GM21390 (cell line): ENCODE results near the gene USPL1.

ENCODE experiments used
- ATAC-seq: cut with Tn5 transposase; IDR thresholded peaks from one replicate; pipeline ENCODE4 v1.9.1; 2021; ENCODE audit not compliant: unreplicated experiment

Gene USPL1

DNA sequence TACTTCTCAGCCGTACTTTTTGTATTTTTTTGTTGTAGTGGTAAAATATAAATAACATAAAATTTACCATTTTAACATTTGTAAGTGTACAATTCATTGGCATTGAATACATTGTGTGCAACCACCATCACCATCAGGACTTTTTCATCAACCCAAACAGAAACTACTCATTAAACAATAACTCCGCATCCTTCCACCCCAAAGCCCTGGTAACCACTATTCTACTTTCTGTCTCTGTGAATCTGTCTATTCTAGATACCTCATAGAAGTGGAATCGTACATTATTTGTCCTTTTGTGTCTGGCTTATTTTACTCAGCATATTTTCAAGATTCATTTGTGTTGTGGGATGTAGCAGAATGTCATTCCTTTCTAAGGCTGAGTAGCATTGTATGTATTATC is 38.5 kb downstream of the USPL1 start:
- no peak for ATAC-seq

DNA sequence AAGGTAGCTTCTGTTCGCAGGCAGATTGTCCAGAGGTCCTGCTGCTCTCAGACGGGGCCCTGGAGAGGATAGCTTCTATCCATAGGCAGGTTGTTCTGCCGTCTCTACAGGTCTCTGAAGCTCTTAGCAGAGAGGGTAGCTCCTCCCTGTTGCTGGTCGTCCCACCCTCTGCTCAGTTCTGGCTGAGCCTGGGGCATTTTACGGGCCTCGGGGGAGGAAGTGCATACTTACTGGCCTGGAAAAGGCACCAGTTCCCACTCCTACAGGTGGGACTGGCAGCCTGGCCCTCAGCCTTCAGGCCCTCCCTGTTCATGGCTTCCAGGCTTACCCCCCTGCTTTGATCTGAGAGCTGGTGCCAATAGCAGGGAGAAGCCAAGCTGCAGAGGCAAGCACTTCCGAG is 42.3 kb downstream of the USPL1 start:
- ATAC-seq, result no peak

DNA sequence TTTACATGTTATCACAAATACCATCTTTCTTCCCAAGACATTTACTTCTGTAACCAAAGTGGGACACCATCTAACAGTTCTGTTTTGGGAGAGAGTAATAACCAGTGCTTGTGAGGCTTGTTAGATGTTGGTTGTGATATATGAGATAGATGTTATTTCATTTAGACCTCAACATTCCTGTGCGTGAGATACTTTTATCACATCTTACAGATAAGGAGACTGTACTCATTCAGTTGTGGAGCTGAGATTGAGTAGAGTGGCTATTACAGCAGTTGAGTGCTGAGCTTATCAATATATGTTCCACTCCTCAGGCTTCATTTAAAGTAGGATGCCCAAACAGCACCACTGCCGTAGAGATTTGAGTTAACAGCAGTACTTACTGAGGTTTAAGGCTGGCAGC is 43.1 kb downstream of the USPL1 start:
- ATAC-seq, result no peak

DNA sequence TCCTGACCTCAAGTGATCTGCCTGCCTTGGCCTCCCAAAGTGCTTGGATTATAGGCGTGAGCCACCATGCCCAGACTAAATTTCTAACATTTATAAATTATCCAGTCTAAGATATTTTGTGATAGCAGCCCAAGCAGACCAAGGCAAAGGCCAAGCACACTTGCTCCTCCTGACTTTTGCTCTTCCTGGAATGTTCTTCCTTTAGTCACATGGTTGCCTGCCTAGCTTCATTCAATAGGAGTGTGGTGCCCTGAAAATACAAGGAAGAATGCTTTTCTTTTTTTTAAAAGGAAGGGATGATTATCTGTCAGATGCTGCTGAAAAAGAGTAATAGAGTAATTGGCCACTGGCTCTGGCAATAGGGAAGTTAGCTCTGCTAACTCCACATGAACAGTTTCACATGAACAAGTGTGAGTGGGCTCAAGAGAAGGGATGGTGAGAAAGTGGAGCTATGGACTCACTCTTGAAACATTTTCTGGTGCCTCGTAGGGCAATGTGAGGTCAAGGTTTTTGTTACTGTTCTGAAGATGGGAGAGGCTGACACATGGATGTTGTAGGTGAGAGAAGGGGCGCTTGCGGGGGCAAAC is 47.1 kb downstream of the USPL1 start:
- no peak for ATAC-seq

DNA sequence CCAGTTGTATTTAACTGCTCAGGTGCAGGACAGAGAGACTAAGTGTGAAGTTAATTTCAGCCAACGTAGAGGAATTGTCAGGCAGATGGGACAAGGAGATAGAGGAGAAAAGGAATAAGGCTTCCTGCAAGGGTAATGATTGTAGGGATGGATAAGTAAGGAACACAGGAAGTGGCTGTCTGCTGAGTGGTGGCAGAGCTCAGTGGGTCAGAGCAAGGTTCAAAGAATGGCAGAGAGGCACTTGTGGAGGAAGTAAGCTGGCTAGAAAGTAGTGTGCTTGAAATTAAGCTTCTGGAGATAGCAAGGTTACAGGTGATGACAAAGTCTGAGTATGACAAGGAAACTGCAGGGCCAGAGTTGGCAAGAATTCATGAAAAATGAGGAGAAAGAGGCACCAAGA is 47.9 kb downstream of the USPL1 start:
- ATAC-seq, result no peak

DNA sequence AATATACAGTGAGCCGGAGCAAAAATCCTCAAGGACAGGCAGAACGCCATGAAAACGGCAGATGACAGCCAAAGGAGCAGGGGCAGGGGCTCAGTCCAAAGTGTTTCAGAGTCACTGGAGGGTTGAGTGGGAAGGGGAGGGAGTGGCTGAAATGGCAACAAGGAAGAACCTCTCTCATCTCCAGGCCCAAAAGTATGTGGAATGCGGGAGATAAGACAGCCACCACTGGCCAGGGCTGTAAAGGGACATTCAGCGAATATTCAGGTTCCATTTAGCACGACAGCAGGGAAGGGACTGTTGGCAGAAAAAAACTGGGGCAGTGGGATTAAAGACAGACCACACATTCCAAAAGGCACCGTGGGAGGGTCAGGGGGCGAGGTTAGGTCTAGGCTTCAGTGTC is 48.4 kb downstream of the USPL1 start:
- ATAC-seq, result no peak

DNA sequence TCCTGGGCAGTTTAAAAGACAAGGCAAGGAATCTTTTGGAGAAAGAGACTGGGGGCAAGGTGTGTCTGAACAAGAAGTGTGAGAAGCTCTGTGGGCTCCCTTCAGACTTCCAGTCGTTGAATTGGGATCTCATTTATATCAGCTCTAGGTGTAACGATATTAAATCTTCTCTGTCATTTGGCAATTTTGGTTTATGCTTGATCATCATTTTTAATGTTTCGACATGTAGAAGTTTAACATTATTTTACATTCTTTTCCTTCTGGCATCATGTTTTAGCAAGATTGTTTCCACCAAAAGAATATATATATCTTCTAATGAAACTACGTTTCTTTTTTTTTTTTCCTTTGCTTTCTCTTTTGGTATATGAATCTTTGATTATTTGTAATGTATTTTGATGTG is 49.3 kb downstream of the USPL1 start:
- ATAC-seq, result no peak

DNA sequence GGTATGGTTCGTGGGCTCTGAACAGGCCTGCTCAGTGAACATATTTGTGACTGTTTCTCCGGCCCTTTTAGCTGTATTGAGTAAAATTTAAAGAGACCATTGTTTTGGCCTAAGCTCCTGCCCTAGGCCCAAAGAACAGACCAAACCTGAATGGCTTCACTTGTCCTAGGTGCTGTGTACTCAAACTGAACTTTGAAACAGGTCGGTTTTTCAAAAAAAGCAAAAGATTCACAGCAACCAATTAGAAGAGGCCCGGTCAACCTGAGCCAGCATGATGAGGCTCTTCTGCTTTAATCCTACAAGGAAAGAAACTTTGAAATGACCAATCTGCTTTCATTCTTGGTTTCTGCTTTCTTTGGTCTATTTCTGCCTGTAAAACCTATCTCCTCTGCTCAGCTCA is 50.6 kb downstream of the USPL1 start:
- ATAC-seq, result no peak

DNA sequence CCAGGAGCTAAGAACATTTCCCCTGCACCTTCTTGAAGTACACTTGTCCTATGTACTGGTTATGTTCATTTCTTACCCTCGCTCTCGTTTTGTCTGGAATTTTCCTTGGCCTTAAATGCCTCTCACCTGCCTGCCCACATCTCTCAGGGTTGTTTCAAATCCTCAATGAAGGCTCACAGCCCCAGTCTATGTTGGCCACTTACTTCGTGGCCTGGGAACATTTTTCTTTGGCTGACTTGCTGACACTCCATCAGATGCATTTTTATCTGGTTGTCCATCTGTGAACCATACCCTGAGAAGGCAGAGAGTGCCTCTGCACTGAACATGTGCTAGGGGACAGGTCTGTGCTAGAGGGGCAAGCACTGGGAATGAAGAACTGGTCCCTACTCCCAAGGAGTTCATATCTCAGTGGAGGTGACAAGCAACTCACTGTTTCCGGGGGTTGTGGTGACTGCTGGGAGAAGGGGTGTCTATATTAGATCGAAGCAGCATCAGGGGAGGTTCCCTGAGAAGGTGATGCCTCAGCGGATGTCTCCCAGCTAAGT is 53.6 kb downstream of the USPL1 start:
- ATAC-seq, result no peak

DNA sequence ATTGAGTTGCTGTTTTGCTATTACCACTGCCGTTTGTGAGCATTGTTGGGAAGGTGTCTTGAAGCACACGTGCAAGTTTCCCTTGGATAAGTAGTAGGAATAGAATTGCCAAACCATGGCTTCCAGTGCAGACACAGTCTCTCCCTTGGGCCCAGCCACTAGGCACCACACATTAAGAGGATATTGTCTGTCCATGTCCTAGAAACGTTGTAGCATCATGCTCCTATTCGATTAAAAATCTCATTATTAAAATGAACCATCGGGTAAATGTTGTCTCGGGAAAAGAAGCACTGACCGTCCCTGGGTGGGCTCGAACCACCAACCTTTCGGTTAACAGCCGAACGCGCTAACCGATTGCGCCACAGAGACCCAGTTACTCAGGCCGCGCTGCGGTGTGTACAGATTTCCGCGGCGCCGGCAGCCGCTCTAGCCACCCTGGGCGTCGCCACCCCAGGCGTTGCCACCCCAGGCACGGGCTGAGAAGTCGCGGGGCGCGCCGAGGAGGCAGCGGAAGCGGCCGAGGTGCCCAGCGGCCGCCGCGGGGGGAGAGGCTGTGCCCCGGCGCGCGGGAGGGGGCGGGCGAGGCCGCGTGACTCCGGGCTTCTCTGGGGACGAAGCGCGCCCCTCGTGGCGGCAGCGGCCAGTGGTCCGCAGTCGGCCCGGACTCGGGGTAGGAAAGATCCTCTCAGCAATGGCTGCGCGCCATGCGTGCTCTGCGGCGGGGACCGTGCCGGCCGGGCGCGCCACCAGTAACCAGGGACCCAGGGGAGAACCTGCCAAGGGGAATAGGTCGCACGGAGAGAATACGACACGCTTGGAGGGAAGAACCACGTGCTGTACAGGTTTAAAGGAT is 56.2 kb downstream of the USPL1 start:
- ATAC-seq, result peak; percentile 88

DNA sequence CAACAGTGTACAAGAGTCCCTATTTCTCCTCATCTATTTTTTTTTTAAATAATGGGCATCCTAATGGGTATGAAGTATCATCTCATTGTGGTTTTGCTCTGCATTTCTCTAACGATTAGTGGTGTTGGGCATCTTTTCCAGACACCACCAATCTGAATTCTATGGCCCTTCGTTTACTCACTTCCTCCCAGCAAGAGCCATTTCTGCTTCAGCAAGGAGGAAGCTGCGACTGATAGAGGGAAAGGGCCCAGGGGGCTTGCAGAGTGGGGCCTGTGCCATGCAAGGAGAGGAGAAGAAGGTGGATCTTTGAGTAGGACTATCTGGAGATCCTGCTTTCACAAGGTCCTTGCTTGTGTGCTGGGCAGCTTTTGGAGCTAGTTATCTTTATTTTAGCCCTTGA is 58.0 kb downstream of the USPL1 start:
- no peak for ATAC-seq

DNA sequence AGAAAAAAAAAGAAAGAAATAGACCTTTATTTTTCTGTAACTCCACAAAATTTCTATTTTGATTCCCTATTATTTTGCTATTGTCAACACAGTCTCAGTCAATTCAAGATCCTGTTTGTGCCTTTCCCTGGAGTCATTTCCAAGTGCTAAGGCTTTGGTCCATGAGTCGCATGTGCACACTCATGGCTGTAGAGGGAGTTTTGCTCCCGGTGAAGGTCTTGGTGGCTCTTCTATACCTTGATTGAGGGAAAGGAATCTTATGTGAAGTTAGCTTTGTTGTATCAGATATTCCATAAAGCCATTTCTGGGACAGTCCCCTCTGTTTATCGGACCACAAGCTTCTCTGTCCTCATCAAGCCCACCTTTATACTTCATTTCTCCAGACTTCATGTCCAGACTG is 59.0 kb downstream of the USPL1 start:
- ATAC-seq, result no peak

DNA sequence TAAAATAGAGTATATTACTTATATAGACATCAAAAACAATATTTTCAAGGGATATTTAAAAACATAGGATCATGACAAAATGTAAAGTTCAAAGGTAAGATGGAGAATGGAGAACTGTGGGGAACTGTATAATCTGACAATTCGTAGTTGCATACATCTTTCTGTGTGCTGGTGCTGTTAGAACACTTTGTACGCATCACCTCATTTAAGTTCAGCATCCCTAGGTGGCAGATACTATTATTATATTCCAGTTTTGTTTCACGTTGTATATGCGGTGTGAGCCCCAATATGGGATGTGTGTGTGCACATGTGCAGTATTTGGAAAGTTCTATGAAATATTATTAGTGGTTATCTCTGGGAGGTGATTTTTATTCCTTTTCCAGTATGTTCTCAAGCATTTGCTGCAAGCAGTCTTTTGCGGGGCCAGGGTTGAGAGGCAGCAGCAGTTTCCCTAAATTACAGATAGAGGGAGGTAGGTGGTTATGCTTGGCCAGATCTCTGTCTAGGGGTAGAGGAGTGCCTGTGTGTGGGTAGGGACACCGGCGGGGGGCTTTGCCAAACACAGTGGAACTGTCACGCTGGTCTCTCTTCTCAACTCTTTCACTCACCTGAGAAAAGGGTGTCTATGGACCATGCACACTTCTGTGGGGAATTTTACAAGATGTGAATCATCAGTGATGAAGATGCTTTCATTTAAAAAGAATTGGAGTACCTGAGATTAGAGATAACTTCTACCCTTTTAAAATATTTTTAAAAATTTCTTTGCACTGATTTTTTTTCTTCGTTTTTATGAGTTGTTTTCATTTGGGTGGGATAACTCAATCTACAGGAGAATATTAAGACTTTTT is 62.0 kb downstream of the USPL1 start:
- peak; percentile 67 for ATAC-seq

DNA sequence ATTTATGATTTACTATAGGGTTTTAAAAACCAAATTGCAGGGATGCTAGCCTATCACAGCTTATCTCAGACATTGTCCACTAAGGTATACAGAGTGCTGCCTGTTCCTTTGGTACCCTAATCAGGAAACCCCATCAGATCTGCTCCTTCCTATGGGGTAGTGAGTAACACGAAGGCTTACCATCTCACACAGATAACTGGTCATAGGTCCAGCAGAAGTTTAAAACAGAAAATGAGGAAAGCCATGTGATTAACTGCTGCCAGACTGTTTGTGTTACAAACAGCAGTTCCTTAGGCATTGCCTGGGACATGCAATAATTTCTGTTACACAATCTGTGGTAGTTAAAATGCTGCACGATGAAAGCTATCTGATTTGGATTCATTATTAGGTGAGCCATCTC is 64.1 kb downstream of the USPL1 start:
- no peak for ATAC-seq

DNA sequence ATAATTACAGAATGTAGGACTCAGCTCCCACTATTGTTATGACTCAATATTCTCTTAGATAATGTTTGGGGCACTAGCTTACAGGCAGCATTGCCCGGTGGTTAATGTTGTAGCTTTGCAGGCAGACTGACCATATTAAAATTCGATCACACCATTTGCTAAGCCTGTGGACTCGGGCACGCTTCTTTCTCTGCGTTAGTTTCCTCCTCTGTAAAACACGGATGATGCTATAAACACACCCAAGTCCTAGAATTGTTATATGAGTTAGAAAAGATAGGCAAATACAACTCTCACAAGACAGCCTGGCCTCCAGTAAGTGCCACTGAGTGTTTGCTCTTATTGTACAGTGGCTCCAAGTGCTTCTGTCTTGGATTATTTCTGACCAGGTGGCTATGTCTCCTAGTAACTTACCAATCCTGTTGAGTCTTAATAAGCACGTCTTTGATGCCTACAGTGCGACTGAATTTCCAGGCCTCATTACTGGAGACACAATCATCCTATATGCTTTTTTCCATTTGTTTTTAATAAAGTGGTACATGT is 67.7 kb downstream of the USPL1 start:
- no peak for ATAC-seq

DNA sequence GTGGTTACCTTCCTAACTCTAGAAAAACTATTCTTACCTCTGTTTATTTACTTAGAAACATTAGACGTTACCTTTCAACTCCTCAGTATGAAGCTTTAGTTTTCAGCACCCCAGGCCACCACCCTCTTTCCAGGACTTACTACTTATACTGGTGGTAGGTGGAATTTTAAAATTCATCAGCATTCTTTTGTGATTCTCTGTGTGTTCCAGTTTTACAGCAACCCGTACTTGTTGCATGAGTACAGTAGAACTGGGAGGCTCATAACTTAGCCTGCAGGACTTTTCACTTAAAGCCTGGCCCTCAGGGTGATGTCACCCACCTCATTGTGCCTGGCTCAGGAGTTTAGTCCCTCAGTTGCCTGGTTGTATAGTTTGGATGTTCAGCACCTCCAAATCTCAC is 68.3 kb downstream of the USPL1 start:
- no peak for ATAC-seq

DNA sequence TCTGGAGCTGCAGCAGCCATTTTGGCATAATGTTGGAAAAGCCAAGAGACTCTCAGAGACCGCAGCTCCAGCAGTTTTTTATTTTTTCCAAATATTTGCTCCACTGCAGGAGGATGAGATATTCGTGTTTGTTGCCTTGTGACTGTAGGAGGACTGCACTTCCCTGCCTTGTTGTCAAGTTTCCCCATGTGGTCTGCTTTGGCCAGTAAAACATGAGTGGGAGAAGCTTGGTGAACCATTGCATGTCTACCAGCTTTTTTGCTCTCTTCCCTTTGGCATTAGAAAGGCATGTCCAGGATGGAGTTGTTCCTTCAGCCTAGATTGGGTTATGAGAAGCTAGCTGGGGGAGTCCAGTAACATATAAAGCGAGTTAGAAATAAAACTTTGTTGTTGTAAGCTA is 69.9 kb downstream of the USPL1 start:
- ATAC-seq, result no peak

DNA sequence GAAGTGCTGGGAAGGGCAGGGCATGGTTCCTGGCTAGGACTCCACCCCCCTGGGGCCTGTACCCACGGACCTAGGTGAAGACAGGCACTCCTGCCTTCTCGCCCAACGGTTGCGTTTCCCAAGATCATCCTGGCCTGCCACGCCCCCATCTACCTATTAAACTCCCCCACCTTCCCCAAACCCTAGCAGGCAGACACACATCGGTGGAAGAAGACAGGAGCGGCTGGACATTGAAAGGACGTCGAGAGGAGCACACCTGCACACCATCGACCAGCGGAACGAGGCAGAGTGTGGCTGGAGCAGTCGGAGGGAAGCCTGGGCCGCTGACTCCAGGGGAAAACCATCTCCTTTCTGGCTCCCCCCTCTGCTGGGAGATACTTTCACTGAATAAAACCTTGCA is 72.0 kb downstream of the USPL1 start:
- ATAC-seq, result no peak

DNA sequence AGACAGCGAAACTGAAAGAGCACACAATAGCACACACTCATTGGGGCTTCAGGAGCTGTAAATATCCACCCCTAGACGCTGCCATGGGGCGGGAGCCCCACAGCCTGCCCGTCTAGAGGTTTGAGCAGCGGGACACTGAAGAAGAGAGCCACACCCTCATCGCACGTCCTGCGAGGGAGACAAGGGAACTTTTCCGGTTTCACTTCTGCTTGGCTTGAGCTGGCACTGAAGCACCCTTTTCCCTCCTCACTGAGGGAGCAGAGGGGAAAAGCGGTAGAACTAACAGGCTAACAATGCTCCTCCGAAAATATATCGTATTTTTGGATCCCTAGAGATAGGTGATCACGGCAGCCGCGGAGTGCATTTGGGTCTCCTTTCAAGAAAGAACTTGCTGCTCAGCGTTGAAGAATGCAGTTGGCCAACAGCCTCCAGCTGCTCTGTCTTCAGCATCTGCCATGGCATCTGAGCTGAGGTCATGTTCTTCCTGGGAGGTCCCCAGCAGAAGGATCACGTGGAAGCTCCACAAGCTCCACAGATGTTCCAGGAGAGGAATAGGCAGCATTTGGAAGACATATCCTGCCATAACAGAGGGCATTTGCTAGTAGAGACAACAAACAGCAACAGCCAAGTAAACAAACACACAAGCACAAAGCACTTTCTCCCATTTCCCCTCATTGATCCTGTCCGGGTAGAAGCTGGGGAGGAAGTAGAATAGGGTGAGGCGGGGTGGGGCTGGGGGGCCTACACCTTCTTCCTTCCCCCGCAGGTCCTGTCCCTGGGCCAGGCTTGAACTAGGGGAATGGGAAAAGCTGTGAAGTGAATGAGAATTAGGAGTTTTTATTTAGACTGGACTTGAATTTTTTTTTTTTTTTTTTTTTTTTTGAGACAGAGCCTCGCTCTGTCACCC is 72.8 kb downstream of the USPL1 start:
- peak; percentile 57 for ATAC-seq

DNA sequence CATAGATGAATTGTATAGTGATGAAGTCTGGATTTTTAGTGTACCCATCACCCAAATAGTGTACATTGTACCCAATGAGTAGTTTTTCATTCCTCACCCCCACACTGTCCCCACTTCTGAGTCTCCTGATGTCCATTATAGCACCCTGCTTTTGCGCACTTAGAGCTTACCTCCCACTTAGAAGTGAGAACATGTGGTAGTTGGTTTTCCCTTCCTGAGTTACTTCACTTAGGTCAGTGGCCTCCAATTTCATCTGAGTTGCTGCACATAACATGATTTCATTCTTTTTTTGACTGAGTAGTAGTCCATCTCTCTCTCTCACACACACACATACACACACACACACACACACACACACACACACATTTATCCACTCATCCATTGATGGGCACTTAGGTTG is 74.4 kb downstream of the USPL1 start:
- no peak for ATAC-seq
